A673 (cell line): ENCODE measurements around the gene SIGLEC10.
"Not testable (repeated sequence)": the region's sequence is repeated elsewhere in the genome, so short reads cannot be mapped to it uniquely, and the experiment has no call there.

Source experiments
- CTCF ChIP-seq: fragments of 300-800, 200-600 bp; sonication (generic); conservative IDR thresholded peaks from 2 replicates; pipeline ENCODE4 v1.5.1; 2017; ENCODE audit warnings: low read depth, mild to moderate bottlenecking, antibody characterized with exemption, low read length, moderate library complexity, mixed read lengths
- EZH2 ChIP-seq: fragments of 200-600 bp; sonication (generic); IDR thresholded peaks from 2 replicates; pipeline ENCODE4 v1.6.1; 2017; ENCODE audit warnings: borderline replicate concordance, low read depth, mild to moderate bottlenecking, mixed read lengths, antibody characterized with exemption, low read length; ENCODE audit not compliant: poor library complexity, severe bottlenecking

- not testable (repeated sequence) for TF ChIP-seq CTCF, EZH2
Observed at GRCh38 chr19:51447510-51447909, 30.1 kb upstream of the SIGLEC10 start.
